Jurkat, Clone E6-1 (cell line): ENCODE data around the gene TAF6.
A peak's percentile ranks its signal among the peaks of the same experiment; 100 is the strongest.
"Not testable (repeated sequence)": the region's sequence is repeated elsewhere in the genome, so short reads cannot be mapped to it uniquely, and the experiment has no call there.

Experiments
- DNase-seq: peaks from one replicate; pipeline ENCODE4 v3.0.0-alpha.2; 2011; ENCODE audit warnings: low read depth, low spot score
- H3K4me3 ChIP-seq: 2 replicates; pipeline ENCODE4 v1.5.1; 2011; ENCODE audit warnings: mild to moderate bottlenecking, low read length, control low read depth, moderate library complexity

TAF6 gene

GRCh38 chr7:100153708-100154535 is 34.8 kb upstream of the TAF6 start:
- no peak overlapping the region for H3K4me3 ChIP-seq
- no peak for DNase-seq

- no peak overlapping the region for H3K4me3 ChIP-seq
- no peak for DNase-seq
Observed at GRCh38 chr7:100152937-100153666, 33.9 kb upstream of the TAF6 start.

DNA sequence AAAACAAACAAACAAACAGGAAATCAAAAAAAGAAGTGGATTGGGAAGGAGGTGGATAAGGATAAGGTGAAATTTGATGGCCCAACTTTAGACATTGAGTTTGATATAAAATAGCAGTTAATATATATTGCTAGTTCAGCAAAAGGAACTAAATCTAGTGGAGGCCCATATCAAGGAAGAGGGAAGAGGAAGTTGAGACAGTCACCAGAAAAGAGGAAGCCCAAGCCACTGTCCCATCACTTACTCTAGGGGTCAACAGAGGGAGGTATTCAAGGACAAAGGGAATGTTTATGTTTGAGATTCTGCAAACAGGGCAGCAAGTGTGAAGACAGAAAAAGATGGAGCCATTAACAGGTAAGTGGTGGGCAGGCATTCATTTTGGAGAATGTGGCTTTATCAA is 33.2 kb upstream of the TAF6 start:
- H3K4me3 ChIP-seq = no peak overlapping the region
- DNase-seq = no peak

GRCh38 chr7:100148559-100149328 is 29.6 kb upstream of the TAF6 start, which contains the start of gene LAMTOR4:
Gene LAMTOR4 (plus strand): TSS chr7:100148918. CDS start chr7:100148973, 55 bp downstream.
- DNase-seq = peak; percentile 99

DNA sequence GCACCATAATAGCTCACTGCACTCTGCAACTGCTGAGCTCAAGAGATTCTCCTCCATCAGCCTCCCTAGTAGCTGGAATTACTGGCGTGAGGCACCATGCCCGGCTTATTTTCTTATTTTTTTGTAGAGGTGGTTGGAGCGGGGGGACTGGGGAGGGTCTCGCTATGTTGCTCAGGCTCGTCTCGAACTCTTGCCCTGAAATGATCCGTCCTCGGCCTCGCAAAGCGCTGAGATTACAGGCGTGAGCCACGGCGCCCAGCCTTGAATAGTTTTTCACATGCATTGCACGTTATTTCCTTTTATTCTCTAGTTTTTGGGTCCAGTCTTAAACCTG is 29.0 kb upstream of the TAF6 start:
- H3K4me3 ChIP-seq = peak overlapping the region; percentile 58
- no peak for DNase-seq

More at GRCh38 chr7:100148559-100149328, 29.6 kb upstream of the TAF6 start, which contains the start of gene LAMTOR4:
- H3K4me3 ChIP-seq = peak within 1 kb of the TSS; percentile 86

DNA sequence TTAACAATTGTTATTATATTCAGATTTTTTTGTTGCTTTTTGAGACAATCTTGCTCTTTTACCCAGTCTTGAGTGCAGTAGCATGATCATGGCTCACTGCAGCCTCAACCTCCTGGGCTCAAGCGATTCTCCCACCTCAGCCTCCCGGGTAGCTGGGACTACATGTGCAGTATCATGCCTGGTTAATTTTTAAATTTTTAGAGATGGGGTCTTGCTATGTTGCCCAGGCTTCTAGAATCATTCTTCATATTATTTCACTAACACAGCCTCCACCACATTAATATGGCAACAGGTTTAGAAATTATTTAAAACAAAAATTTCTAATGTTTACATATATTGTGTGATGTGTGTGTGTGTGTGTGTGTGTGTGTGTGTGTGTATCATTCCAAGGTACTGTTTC is 28.1 kb upstream of the TAF6 start:
- DNase-seq = no peak
- no peak overlapping the region for H3K4me3 ChIP-seq

GRCh38 chr7:100146350-100146749 is 27.2 kb upstream of the TAF6 start:
- not testable (repeated sequence) for H3K4me3 ChIP-seq, DNase-seq

DNA sequence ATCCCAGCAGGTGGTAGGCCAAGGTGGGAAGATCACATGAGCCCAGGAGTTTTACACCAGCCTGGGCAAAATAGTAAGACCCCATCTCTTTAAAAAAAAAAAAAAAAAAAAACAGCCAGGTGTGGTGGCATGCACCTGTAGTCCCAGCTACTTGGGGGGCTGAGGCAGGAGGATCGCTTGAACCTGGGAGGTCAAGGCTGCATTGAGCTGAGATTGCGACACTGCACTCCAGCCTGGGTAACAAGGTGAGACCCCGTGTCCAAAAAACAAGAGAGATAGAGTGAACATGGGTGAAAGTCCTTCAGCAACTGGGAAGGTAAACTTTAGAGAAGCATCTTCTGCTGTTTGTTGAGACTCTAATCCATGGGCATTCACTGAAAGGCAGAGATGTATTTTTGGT is 23.3 kb upstream of the TAF6 start:
- DNase-seq = no peak
- no peak overlapping the region for H3K4me3 ChIP-seq

DNA sequence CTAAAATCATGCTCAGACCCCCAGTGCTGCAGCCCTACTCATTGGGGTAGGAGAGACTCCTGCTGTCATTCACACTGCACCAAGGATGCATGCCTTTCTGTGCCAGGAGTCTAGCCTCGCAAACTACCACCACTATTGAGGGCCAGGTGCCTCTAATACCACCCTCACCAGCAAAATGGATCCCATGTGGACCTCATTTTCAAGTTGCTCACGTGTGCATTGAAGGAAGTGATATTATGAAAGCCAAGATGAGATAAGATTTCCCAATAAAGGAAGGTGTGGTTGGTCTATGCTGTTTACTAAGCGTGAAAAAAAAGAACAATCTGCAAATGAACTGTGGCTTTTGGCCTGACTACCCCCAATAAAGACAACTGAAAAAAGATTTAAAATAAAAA is 22.4 kb upstream of the TAF6 start:
- DNase-seq = no peak

DNA sequence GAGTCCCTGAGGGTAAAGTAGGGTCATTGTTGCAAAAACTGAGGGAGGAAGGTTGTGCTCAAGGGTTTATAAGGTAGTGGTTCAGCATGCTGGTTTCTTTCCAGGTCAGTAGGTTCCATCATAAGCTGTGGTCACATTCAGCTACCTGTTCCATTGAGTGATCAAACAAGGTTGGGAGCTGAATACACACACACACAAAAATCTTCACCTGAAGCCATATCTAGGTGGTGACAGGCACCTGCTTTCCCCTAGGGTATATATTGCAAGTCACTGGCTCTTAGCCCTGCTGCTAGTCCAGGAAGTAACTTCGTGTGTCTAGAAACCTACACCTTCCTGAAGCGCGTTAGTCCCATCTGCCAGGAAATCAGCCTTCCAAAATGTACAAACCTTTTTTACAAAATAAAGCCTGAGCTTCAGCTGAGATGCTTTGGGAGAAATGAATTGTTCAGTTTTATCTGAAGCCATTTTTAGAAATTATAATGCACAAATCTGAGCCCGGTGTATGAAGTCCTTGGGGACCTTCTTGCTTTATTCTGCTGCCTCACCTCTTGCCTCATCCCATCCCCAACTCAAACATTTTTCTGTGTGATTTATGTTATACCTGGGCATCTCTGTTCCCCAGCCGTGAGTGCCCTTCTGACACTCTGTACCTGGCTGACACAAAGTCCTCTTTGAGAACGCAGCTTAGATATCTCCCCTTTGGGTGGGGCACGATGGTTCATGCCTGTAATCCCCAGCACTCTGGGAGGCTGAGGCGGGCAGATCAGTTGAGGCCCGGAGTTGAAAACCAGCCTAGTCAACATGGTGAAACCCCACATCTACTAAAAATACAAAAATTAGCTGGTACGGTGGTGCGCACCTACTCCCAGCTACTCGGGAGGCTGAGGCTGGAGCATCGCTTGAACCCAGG is 18.9 kb upstream of the TAF6 start:
- DNase-seq = no peak
- no peak overlapping the region for H3K4me3 ChIP-seq

More for the DNA sequence above, 22.4 kb upstream of the TAF6 start:
- H3K4me3 ChIP-seq = no peak overlapping the region

DNA sequence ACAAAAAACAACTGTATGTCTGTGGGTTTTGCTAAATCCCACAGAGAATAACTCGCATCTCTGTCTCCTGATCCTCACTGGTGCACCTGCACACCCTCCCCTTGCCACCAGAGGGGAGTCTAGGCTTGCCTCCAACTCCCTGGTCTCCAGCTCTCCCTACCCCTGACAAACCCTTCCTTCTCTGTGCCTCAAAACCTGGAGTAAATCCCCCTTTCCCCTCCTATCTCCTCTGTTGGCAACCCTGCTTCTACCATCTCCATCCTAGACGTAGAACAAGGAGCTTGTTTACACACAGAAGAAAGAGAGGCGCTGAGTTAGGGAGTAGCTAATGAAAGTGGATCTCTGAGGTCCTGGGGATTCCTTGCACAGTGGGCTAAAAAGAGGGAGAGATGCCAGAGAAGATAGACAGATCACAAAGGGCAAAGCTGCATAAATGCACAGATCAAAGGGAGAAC is 13.6 kb upstream of the TAF6 start:
- peak; percentile 64 for DNase-seq
- H3K4me3 ChIP-seq = no peak overlapping the region

DNA sequence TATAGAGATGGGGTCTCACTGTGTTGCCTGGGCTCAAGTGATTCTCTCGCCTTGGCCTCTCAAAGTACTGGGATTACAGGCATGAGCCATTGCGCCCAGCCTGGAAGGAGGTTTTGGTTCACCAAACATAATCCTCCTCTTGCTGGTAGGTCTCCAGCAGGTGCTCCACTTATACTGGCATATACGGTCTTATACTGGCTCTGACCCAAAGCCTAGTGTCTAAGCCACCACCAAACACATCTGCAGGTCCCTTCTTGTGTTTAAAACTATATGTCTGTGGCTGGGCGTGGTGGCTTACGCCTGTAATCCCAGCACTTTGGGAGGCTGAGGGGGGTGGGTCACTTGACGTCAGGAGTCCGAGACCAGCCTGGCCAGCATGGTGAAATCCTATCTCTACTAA is 13.0 kb upstream of the TAF6 start:
- no peak for DNase-seq
- H3K4me3 ChIP-seq = no peak overlapping the region

DNA sequence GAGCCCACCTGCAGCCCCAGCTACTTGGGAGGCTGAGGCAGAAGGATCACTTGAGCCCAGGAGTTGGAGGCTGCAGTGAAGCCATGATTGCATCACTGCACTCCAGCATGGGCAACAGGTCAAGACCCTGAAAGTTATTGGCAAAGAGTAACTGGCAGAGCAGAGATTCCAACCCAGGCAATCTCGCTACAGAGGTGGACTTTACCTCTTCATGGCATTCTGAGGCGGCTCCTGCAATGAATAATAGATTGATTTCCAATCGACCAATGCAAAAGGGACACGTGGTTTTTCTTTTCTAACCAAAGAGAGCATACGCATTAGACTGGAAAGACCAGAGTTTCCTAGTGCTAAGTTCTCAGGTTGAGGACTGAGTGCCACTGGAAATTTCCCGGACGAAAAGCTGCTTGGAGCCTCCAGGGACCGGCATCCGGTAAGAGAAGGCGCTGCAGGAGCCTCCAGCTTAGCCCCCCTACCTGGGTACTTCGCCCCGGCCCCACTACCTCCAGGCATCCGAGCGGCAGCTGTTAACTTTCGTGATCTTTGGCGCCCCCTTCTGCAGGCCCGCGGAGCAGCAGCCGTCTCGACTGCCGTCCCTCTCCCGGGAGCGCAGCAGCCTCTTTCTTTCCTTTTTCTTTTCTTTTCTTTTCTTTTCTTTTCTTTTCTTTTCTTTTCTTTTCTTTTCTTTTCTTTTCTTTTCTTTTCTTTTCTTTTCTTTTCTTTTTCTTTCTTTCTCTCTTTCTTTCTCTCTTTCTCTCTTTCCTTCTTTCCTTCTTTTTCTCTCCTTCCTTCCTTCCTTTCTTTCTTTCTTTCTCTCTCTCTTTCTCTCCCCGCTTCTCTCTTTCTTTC is 11.7 kb upstream of the TAF6 start:
- H3K4me3 ChIP-seq = peak overlapping the region; percentile 27
- DNase-seq = peak; percentile 44

- H3K4me3 ChIP-seq, DNase-seq: not testable (repeated sequence)
Observed at GRCh38 chr7:100130220-100130607, 11.1 kb upstream of the TAF6 start.

GRCh38 chr7:100128637-100128963 is 9.4 kb upstream of the TAF6 start:
- no peak overlapping the region for H3K4me3 ChIP-seq

DNA sequence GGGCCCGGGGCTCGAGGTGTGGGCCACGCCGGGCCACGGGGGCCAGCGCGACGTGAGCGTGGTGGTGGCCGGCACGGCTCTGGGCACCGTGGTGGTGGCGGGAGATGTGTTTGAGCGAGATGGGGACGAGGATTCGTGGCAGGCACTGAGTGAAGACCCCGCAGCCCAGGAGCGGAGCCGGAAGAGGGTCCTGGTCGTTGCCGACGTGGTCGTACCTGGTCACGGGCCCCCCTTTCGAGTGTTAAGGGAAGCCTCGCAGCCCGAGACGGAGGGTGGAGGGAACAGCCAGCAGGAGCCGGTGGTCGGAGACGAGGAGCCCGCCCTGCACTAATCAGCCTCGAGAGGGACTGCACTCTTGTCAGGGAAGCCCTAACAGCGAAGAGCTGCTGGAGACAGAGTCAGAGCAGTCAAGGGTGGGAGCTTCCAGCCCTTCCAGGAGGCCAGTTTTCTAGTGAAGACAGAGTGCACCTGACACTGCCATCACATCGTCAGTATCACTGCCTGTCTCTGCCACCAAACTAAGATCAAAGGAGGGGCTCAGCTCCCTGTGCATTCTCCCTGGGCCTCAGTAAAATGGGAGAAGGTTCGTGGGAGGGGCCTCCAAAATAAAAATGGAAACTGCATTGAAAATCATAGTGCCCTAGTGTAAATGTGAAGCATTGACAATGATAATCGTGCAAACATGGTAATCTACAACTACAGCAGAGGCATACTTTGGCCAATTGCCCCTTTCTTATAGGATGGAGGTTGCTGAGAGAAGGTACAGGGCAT is 8.9 kb upstream of the TAF6 start:
- DNase-seq = no peak

More at GRCh38 chr7:100128637-100128963, 9.4 kb upstream of the TAF6 start:
- no peak for DNase-seq

More for the DNA sequence above, 8.9 kb upstream of the TAF6 start:
- peak overlapping the region; percentile 92 for H3K4me3 ChIP-seq
